Effector memory CD8-positive, alpha-beta T cell (primary cell): ENCODE measurements around the gene MZF1.

ENCODE experiments used
- ATAC-seq: fragments of 150-1000 bp; cut with Tn5 transposase; replicated peaks from 2 replicates; pipeline ENCODE4 v1.10.0; 2021; ENCODE audit warnings: mild to moderate bottlenecking, moderate library complexity
- DNase-seq, 3 experiments: peaks; one replicate each; pipeline ENCODE4 v3.0.0; 2021
- H3K27ac Mint-ChIP-seq, 2 donors: one replicate each; pipeline ENCODE4 v1.8.0; 2022; ENCODE audit warnings: mild to moderate bottlenecking in 2 of 2, mixed read lengths in 2 of 2, moderate library complexity in 2 of 2
- H3K27me3 Mint-ChIP-seq, 2 donors: one replicate each; pipeline ENCODE4 v1.8.0; 2022; ENCODE audit warnings: mixed read lengths in 2 of 2
- H3K36me3 Mint-ChIP-seq: one replicate; pipeline ENCODE4 v1.8.0; 2022; ENCODE audit warnings: mild to moderate bottlenecking, moderate library complexity, mixed read lengths; ENCODE audit not compliant: insufficient read depth
- H3K4me1 Mint-ChIP-seq, 2 donors: one replicate each; pipeline ENCODE4 v1.8.0; 2022; ENCODE audit warnings: low read depth in 2 of 2, mixed read lengths in 2 of 2
- H3K4me3 Mint-ChIP-seq, 2 donors: one replicate each; pipeline ENCODE4 v1.8.0; 2022; ENCODE audit warnings: mild to moderate bottlenecking in 2 of 2, mixed read lengths in 2 of 2, moderate library complexity in 2 of 2
- H3K9me3 Mint-ChIP-seq, 2 donors: one replicate each; pipeline ENCODE4 v1.8.0; 2022; ENCODE audit warnings: mixed read lengths in 2 of 2

MZF1 gene

GRCh38 chr19:58531034-58531840 lies 41.9 kb downstream of the MZF1 start:
- no peak overlapping the region for H3K27ac Mint-ChIP-seq
- no peak for DNase-seq
- H3K4me1 Mint-ChIP-seq, result no peaks in the 10 kb centered on the region
- H3K27me3 Mint-ChIP-seq, result peaks cover 23 to 25% of the 10 kb centered on the region in 2 donors
- ATAC-seq, result no peak
- no peaks in the 10 kb centered on the region for H3K36me3 Mint-ChIP-seq
- H3K4me3 Mint-ChIP-seq, result no peak overlapping the region
- no peaks in the 10 kb centered on the region for H3K9me3 Mint-ChIP-seq

GRCh38 chr19:58529405-58529804 lies 43.7 kb downstream of the MZF1 start:
- H3K36me3 Mint-ChIP-seq, result no peaks in the 10 kb centered on the region
- no peak overlapping the region for H3K27ac Mint-ChIP-seq
- H3K27me3 Mint-ChIP-seq, result peaks cover 16% of the 10 kb centered on the region in 2 donors
- DNase-seq (no peak), ATAC-seq (no peak)
- no peak overlapping the region for H3K4me3 Mint-ChIP-seq
- H3K4me1 Mint-ChIP-seq, result no peaks in the 10 kb centered on the region
- no peaks in the 10 kb centered on the region for H3K9me3 Mint-ChIP-seq

- peak overlapping the region in 1 of 2 donors; percentile 46 for H3K27ac Mint-ChIP-seq
- no peaks in the 10 kb centered on the region for H3K9me3 Mint-ChIP-seq
- peaks cover 26% of the 10 kb centered on the region for H3K36me3 Mint-ChIP-seq
- H3K27me3 Mint-ChIP-seq, result no peaks in the 10 kb centered on the region
- ATAC-seq (no peak), DNase-seq (no peak)
- H3K4me3 Mint-ChIP-seq, result no peak overlapping the region
- peaks cover 25 to 28% of the 10 kb centered on the region in 2 donors for H3K4me1 Mint-ChIP-seq
Observed at GRCh38 chr19:58522709-58523108, 50.4 kb downstream of the MZF1 start.

GRCh38 chr19:58521651-58522050 lies 51.5 kb downstream of the MZF1 start:
- ATAC-seq (no peak), DNase-seq (no peak)
- H3K27ac Mint-ChIP-seq, result peak overlapping the region in 1 of 2 donors; percentile 38
- H3K4me3 Mint-ChIP-seq, result no peak overlapping the region
- H3K27me3 Mint-ChIP-seq, result no peaks in the 10 kb centered on the region
- peaks cover 26% of the 10 kb centered on the region for H3K36me3 Mint-ChIP-seq
- H3K9me3 Mint-ChIP-seq, result no peaks in the 10 kb centered on the region
- peaks cover 25 to 28% of the 10 kb centered on the region in 2 donors for H3K4me1 Mint-ChIP-seq

- Mint-ChIP-seq H3K27me3 (no peaks in the 10 kb centered on the region), H3K4me1 (peaks cover 36 to 37% of the 10 kb centered on the region in 2 donors), H3K36me3 (peaks cover 29% of the 10 kb centered on the region), H3K27ac (peak overlapping the region; percentile 99), H3K4me3 (peak overlapping the region; percentile 97 to 99), H3K9me3 (no peaks in the 10 kb centered on the region)
- ATAC-seq, result no peak
- DNase-seq, result no peak
Observed at GRCh38 chr19:58520257-58520599, 52.9 kb downstream of the MZF1 start.

GRCh38 chr19:58519355-58520256 lies 53.5 kb downstream of the MZF1 start, which contains the start of gene ZBTB45:
Gene ZBTB45 (minus strand): TSS chr19:58519810. CDS start chr19:58517673, 2,137 bp downstream.
- ATAC-seq (peak; percentile 79), DNase-seq (peak; percentile 84 to 91 (median 90))
- peaks cover 32% of the 10 kb centered on the region for H3K36me3 Mint-ChIP-seq
- H3K27ac Mint-ChIP-seq, result peak within 1 kb of the TSS; percentile 99
- peak within 1 kb of the TSS; percentile 97 to 99 for H3K4me3 Mint-ChIP-seq
- H3K4me1 Mint-ChIP-seq, result peaks cover 36 to 38% of the 10 kb centered on the region in 2 donors
- H3K27me3 Mint-ChIP-seq, result no peaks in the 10 kb centered on the region
- no peaks in the 10 kb centered on the region for H3K9me3 Mint-ChIP-seq

- Mint-ChIP-seq H3K36me3 (peaks cover 32% of the 10 kb centered on the region), H3K4me1 (peaks cover 39 to 40% of the 10 kb centered on the region in 2 donors), H3K9me3 (no peaks in the 10 kb centered on the region), H3K27me3 (no peaks in the 10 kb centered on the region), H3K27ac (peak overlapping the region; percentile 99), H3K4me3 (peak overlapping the region; percentile 97 to 99)
- peak; percentile 25 to 37 (median 29) for DNase-seq
- ATAC-seq, result peak; percentile 17
Observed at GRCh38 chr19:58519087-58519354, 54.1 kb downstream of the MZF1 start.

GRCh38 chr19:58518256-58519086 lies 54.7 kb downstream of the MZF1 start:
- no peaks in the 10 kb centered on the region for H3K9me3 Mint-ChIP-seq
- no peaks in the 10 kb centered on the region for H3K27me3 Mint-ChIP-seq
- DNase-seq, result no peak
- peaks cover 32% of the 10 kb centered on the region for H3K36me3 Mint-ChIP-seq
- no peak for ATAC-seq
- peaks cover 42 to 43% of the 10 kb centered on the region in 2 donors for H3K4me1 Mint-ChIP-seq
- peak overlapping the region; percentile 97 to 99 for H3K4me3 Mint-ChIP-seq
- peak overlapping the region; percentile 99 for H3K27ac Mint-ChIP-seq

- no peaks in the 10 kb centered on the region for H3K9me3 Mint-ChIP-seq
- H3K27me3 Mint-ChIP-seq, result no peaks in the 10 kb centered on the region
- H3K4me3 Mint-ChIP-seq, result no peak overlapping the region
- no peak overlapping the region for H3K27ac Mint-ChIP-seq
- peaks cover 32% of the 10 kb centered on the region for H3K36me3 Mint-ChIP-seq
- no peak for DNase-seq
- peaks cover 40 to 43% of the 10 kb centered on the region in 2 donors for H3K4me1 Mint-ChIP-seq
- ATAC-seq, result no peak
Observed at GRCh38 chr19:58516964-58517833, 55.9 kb downstream of the MZF1 start.

GRCh38 chr19:58516246-58516836 lies 56.8 kb downstream of the MZF1 start:
- Mint-ChIP-seq H3K27me3 (no peaks in the 10 kb centered on the region), H3K27ac (peak overlapping the region in 1 of 2 donors; percentile 84), H3K4me1 (peaks cover 40 to 43% of the 10 kb centered on the region in 2 donors), H3K36me3 (peaks cover 33% of the 10 kb centered on the region), H3K9me3 (no peaks in the 10 kb centered on the region), H3K4me3 (peak overlapping the region in 1 of 2 donors; percentile 64)
- ATAC-seq, result no peak
- DNase-seq, result no peak

GRCh38 chr19:58515259-58515658 lies 57.9 kb downstream of the MZF1 start:
- DNase-seq (no peak), ATAC-seq (no peak)
- H3K27ac Mint-ChIP-seq, result peak overlapping the region in 1 of 2 donors; percentile 84
- peak overlapping the region; percentile 37 to 64 for H3K4me3 Mint-ChIP-seq
- H3K36me3 Mint-ChIP-seq, result peaks cover 25% of the 10 kb centered on the region
- H3K4me1 Mint-ChIP-seq, result peaks cover 39 to 41% of the 10 kb centered on the region in 2 donors
- no peaks in the 10 kb centered on the region for H3K27me3 Mint-ChIP-seq
- H3K9me3 Mint-ChIP-seq, result no peaks in the 10 kb centered on the region

- H3K9me3 Mint-ChIP-seq, result no peaks in the 10 kb centered on the region
- H3K4me3 Mint-ChIP-seq, result peak overlapping the region; percentile 74 to 79
- no peaks in the 10 kb centered on the region for H3K27me3 Mint-ChIP-seq
- ATAC-seq, result no peak
- peak overlapping the region; percentile 66 to 91 for H3K27ac Mint-ChIP-seq
- H3K4me1 Mint-ChIP-seq, result peaks cover 32 to 35% of the 10 kb centered on the region in 2 donors
- DNase-seq, result no peak
- peaks cover 18% of the 10 kb centered on the region for H3K36me3 Mint-ChIP-seq
Observed at GRCh38 chr19:58514564-58515022, 58.5 kb downstream of the MZF1 start.
